Neural progenitor cell (in vitro differentiated cells): Measurements from ENCODE around the gene IFNA10. TPM values are rescaled to one million over a fixed set of nuclear protein-coding genes. Genes with fewer than 3 reads are reported as not detected.
"Not testable (repeated sequence)": the region's sequence is repeated elsewhere in the genome, so short reads cannot be mapped to it uniquely, and the experiment has no call there.

ENCODE experiments used
- DNase-seq: peaks from one replicate; pipeline ENCODE4 v3.0.0-alpha.2; 2016; ENCODE audit warnings: low spot score
- H2AFZ ChIP-seq: fragments of 200-600 bp; sonication (generic); replicated peaks from 2 replicates; pipeline ENCODE4 v1.6.1; 2016; ENCODE audit warnings: antibody characterized with exemption
- H3F3A ChIP-seq: fragments of 200-600 bp; sonication (generic); 2 replicates; pipeline ENCODE4 v1.6.1; 2016; ENCODE audit warnings: antibody characterized with exemption, low read depth
- H3K27ac ChIP-seq: fragments of 200-600 bp; sonication (generic); 2 replicates; pipeline ENCODE4 v1.5.1; 2016; ENCODE audit warnings: mild to moderate bottlenecking
- H3K27me3 ChIP-seq: fragments of 200-600 bp; sonication (generic); 2 replicates; pipeline ENCODE4 v1.6.1; 2016; ENCODE audit warnings: mild to moderate bottlenecking, moderate library complexity
- H3K36me3 ChIP-seq: fragments of 200-600 bp; sonication (generic); 2 replicates; pipeline ENCODE4 v1.5.1; 2016
- H3K4me1 ChIP-seq: fragments of 200-600 bp; sonication (generic); 2 replicates; pipeline ENCODE4 v1.6.1; 2016; ENCODE audit warnings: mixed run types
- H3K4me2 ChIP-seq: fragments of 200-600 bp; sonication (generic); 2 replicates; pipeline ENCODE4 v1.6.1; 2016
- H3K4me3 ChIP-seq: fragments of 200-600 bp; sonication (generic); 2 replicates; pipeline ENCODE4 v1.5.1; 2016
- H3K79me2 ChIP-seq: fragments of 200-600 bp; sonication (generic); 2 replicates; pipeline ENCODE4 v1.6.1; 2016; ENCODE audit warnings: low read depth
- H3K9ac ChIP-seq: fragments of 200-600 bp; sonication (generic); 2 replicates; pipeline ENCODE4 v1.6.1; 2016
- H3K9me3 ChIP-seq: fragments of 200-600 bp; sonication (generic); 2 replicates; pipeline ENCODE4 v1.5.1; 2016; ENCODE audit warnings: low read depth
- H4K20me1 ChIP-seq: fragments of 200-600 bp; sonication (generic); 2 replicates; pipeline ENCODE4 v1.6.1; 2016; ENCODE audit warnings: low read depth
- H3K27ac Mint-ChIP-seq: 3 replicates; pipeline ENCODE4 v1.8.0; 2021; ENCODE audit warnings: mixed read lengths
- H3K27me3 Mint-ChIP-seq: 2 replicates; pipeline ENCODE4 v1.8.0; 2022; ENCODE audit warnings: low read depth, mild to moderate bottlenecking, inconsistent platforms, moderate library complexity, mixed read lengths; ENCODE audit not compliant: insufficient read depth
- H3K36me3 Mint-ChIP-seq: 3 replicates; pipeline ENCODE4 v1.8.0; 2021; ENCODE audit warnings: mixed read lengths
- H3K4me1 Mint-ChIP-seq: 3 replicates; pipeline ENCODE4 v1.8.0; 2021; ENCODE audit warnings: mixed read lengths
- H3K4me3 Mint-ChIP-seq: 3 replicates; pipeline ENCODE4 v1.8.0; 2021; ENCODE audit warnings: mild to moderate bottlenecking, moderate library complexity, mixed read lengths
- H3K9me3 Mint-ChIP-seq: 3 replicates; pipeline ENCODE4 v1.8.0; 2020; ENCODE audit warnings: mixed read lengths
- EZH2 ChIP-seq: fragments of 200-600 bp; sonication (generic); IDR thresholded peaks from 2 replicates; pipeline ENCODE4 v1.6.1; 2017; ENCODE audit warnings: antibody characterized with exemption, mild to moderate bottlenecking, moderate library complexity
- EZH2phosphoT487 ChIP-seq: fragments of 200-600 bp; sonication (generic); IDR thresholded peaks from 2 replicates; pipeline ENCODE4 v1.6.1; 2017; ENCODE audit warnings: antibody characterized with exemption
- total RNA-seq: library from RNA; depleted of rRNA; stranded (reverse); fragments of >200 nt; gene quantifications from 2 replicates; pipeline ENCODE4 v1.2.3, GENCODE V29; 2015; ENCODE audit warnings: low replicate concordance
- TF ChIP-seq, protein P1 (sequence below): fragments of 200-600 bp; sonication (generic); IDR thresholded peaks from 2 replicates; pipeline ENCODE4 v1.5.1; 2017; ENCODE audit warnings: antibody characterized with exemption, mild to moderate bottlenecking

IFNA10 gene
- not detected in 2 replicates for total RNA-seq

- not testable (repeated sequence) for H3F3A ChIP-seq, H3K9ac ChIP-seq, H3K27ac ChIP-seq, H3K4me1 Mint-ChIP-seq, H4K20me1 ChIP-seq, H3K36me3 ChIP-seq, H3K4me3 Mint-ChIP-seq, H2AFZ ChIP-seq, H3K9me3 ChIP-seq, H3K36me3 Mint-ChIP-seq, H3K4me2 ChIP-seq, H3K79me2 ChIP-seq, H3K27me3 ChIP-seq, H3K9me3 Mint-ChIP-seq, H3K4me3 ChIP-seq, H3K27me3 Mint-ChIP-seq, H3K27ac Mint-ChIP-seq, H3K4me1 ChIP-seq, DNase-seq
Observed at GRCh38 chr9:21207043-21207442, at the start of gene IFNA10. IFNA10 (minus strand) TSS chr9:21207143; CDS start chr9:21207097, 46 bp downstream.

GRCh38 chr9:21255538-21256212 is 48.7 kb upstream of the IFNA10 start:
- no peaks in the 10 kb centered on the region for H3K9me3 ChIP-seq
- Mint-ChIP-seq H3K4me3 (no peak overlapping the region), H3K4me1 (peaks cover 16% of the 10 kb centered on the region), H3K9me3 (peaks cover 10% of the 10 kb centered on the region), H3K27me3 (peaks cover 2% of the 10 kb centered on the region), H3K36me3 (no peaks in the 10 kb centered on the region), H3K27ac (no peak overlapping the region)
- H3K4me1 ChIP-seq: peaks cover 3% of the 10 kb centered on the region
- no peak for TF ChIP-seq EZH2phosphoT487
- no peak for TF ChIP-seq EZH2
- TF ChIP-seq, protein P1, sequence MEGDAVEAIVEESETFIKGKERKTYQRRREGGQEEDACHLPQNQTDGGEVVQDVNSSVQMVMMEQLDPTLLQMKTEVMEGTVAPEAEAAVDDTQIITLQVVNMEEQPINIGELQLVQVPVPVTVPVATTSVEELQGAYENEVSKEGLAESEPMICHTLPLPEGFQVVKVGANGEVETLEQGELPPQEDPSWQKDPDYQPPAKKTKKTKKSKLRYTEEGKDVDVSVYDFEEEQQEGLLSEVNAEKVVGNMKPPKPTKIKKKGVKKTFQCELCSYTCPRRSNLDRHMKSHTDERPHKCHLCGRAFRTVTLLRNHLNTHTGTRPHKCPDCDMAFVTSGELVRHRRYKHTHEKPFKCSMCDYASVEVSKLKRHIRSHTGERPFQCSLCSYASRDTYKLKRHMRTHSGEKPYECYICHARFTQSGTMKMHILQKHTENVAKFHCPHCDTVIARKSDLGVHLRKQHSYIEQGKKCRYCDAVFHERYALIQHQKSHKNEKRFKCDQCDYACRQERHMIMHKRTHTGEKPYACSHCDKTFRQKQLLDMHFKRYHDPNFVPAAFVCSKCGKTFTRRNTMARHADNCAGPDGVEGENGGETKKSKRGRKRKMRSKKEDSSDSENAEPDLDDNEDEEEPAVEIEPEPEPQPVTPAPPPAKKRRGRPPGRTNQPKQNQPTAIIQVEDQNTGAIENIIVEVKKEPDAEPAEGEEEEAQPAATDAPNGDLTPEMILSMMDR: no peak
- no peak overlapping the region for H3K9ac ChIP-seq
- no peak overlapping the region for H2AFZ ChIP-seq
- H4K20me1 ChIP-seq: no peaks in the 10 kb centered on the region
- H3K79me2 ChIP-seq: no peaks in the 10 kb centered on the region
- DNase-seq: no peak
- H3K4me3 ChIP-seq: no peak overlapping the region
- H3K27me3 ChIP-seq: peaks cover 7% of the 10 kb centered on the region
- no peak overlapping the region for H3K27ac ChIP-seq
- no peak overlapping the region for H3K4me2 ChIP-seq
- H3K36me3 ChIP-seq: no peaks in the 10 kb centered on the region
- H3F3A ChIP-seq: peaks cover 5% of the 10 kb centered on the region

GRCh38 chr9:21252721-21253547 is 46.0 kb upstream of the IFNA10 start:
- no peak overlapping the region for H2AFZ ChIP-seq
- H4K20me1 ChIP-seq: no peaks in the 10 kb centered on the region
- peaks cover 3% of the 10 kb centered on the region for H3K9me3 Mint-ChIP-seq
- TF ChIP-seq EZH2phosphoT487 (no peak), EZH2 (no peak)
- TF ChIP-seq, protein P1: peak; percentile 79
- H3F3A ChIP-seq: peaks cover 5% of the 10 kb centered on the region
- DNase-seq: peak; percentile 65
- H3K9me3 ChIP-seq: no peaks in the 10 kb centered on the region
- no peaks in the 10 kb centered on the region for H3K36me3 ChIP-seq
- peak overlapping the region; percentile 63 for H3K4me2 ChIP-seq
- peak overlapping the region; percentile 15 for H3K4me3 ChIP-seq
- no peak overlapping the region for H3K27ac ChIP-seq
- H3K27ac Mint-ChIP-seq: no peak overlapping the region
- no peaks in the 10 kb centered on the region for H3K36me3 Mint-ChIP-seq
- peaks cover 2% of the 10 kb centered on the region for H3K27me3 Mint-ChIP-seq
- peaks cover 16% of the 10 kb centered on the region for H3K4me1 Mint-ChIP-seq
- no peak overlapping the region for H3K4me3 Mint-ChIP-seq
- peaks cover 3% of the 10 kb centered on the region for H3K4me1 ChIP-seq
- H3K27me3 ChIP-seq: peaks cover 7% of the 10 kb centered on the region
- no peak overlapping the region for H3K9ac ChIP-seq
- H3K79me2 ChIP-seq: no peaks in the 10 kb centered on the region

DNA sequence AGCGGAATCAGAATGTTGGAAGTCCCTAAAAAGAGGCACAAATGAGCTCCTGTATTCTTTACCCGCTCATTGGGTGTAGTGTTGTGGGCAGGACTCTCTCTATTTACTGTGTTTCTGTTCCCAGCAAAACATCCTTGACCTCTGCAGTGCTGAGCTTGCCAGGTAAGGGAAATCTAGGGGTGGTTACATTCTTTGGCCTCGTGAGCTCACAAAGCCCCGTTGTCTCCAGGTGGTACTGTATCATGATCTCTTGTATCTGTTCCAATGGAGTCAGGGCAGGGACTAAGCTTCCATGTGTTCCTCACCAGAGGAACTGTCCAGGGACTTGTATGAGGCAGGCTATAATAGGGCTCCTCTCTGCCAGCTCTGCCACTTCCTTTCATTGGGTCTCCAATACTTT is 44.7 kb upstream of the IFNA10 start:
- Mint-ChIP-seq H3K27me3 (peaks cover 2% of the 10 kb centered on the region), H3K9me3 (no peaks in the 10 kb centered on the region), H3K36me3 (no peaks in the 10 kb centered on the region), H3K4me3 (no peak overlapping the region), H3K4me1 (peaks cover 16% of the 10 kb centered on the region), H3K27ac (no peak overlapping the region)
- TF ChIP-seq EZH2: no peak
- TF ChIP-seq, protein P1: no peak
- TF ChIP-seq EZH2phosphoT487: no peak
- no peak overlapping the region for H2AFZ ChIP-seq
- H3K4me2 ChIP-seq: no peak overlapping the region
- no peak for DNase-seq
- H3F3A ChIP-seq: peaks cover 5% of the 10 kb centered on the region
- peaks cover 7% of the 10 kb centered on the region for H3K27me3 ChIP-seq
- H3K4me3 ChIP-seq: no peak overlapping the region
- H3K4me1 ChIP-seq: peaks cover 3% of the 10 kb centered on the region
- H3K36me3 ChIP-seq: no peaks in the 10 kb centered on the region
- H3K27ac ChIP-seq: no peak overlapping the region
- H3K79me2 ChIP-seq: no peaks in the 10 kb centered on the region
- H3K9me3 ChIP-seq: no peaks in the 10 kb centered on the region
- H3K9ac ChIP-seq: no peak overlapping the region
- H4K20me1 ChIP-seq: no peaks in the 10 kb centered on the region
